Lung (tissue), 12 donors: ENCODE measurements around the gene NUBP2. TPM values are rescaled to one million over a fixed set of nuclear protein-coding genes. Genes with fewer than 3 reads are reported as not detected.

Experiments used
- ATAC-seq: fragments of 200-7000 bp; cut with Tn5 transposase; one replicate; pipeline ENCODE4 v1.9.1; 2020; ENCODE audit warnings: moderate number of reproducible peaks; ENCODE audit not compliant: insufficient read depth, low FRiP score
- DNase-seq, 3 donors: peaks; one replicate each; pipeline ENCODE4 v3.0.0-alpha.2; 2013 to 2017
- H3K27ac ChIP-seq, 2 donors: one replicate each; pipeline ENCODE4 v1.5.1; 2013; ENCODE audit warnings: mild to moderate bottlenecking in 2 of 2, moderate library complexity in 2 of 2, control low read depth in 1 of 2, inconsistent platforms in 1 of 2, low read depth in 1 of 2, low read length in 1 of 2
- H3K27me3 ChIP-seq, 3 donors: one replicate each; pipeline ENCODE4 v1.5.1; 2013; ENCODE audit warnings: low read length in 2 of 3; ENCODE audit not compliant: control insufficient read depth in 3 of 3, insufficient read depth in 3 of 3
- H3K36me3 ChIP-seq, 4 donors: one replicate each; pipeline ENCODE4 v1.5.1; 2013; ENCODE audit warnings: low read length in 4 of 4, mild to moderate bottlenecking in 1 of 4, moderate library complexity in 1 of 4; ENCODE audit not compliant: control insufficient read depth in 4 of 4, insufficient read depth in 4 of 4
- H3K4me1 ChIP-seq, 5 donors: one replicate each; pipeline ENCODE4 v1.5.1; 2013; ENCODE audit warnings: low read length in 5 of 5, mild to moderate bottlenecking in 2 of 5, moderate library complexity in 1 of 5; ENCODE audit not compliant: control insufficient read depth in 5 of 5, insufficient read depth in 5 of 5
- H3K4me3 ChIP-seq: one replicate; pipeline ENCODE4 v1.5.1; 2013; ENCODE audit warnings: mild to moderate bottlenecking, control low read depth, moderate library complexity
- H3K9ac ChIP-seq, 2 donors: one replicate each; pipeline ENCODE4 v1.5.1; 2013; ENCODE audit warnings: low read length in 2 of 2, control low read depth in 1 of 2; ENCODE audit not compliant: insufficient read depth in 1 of 2
- H3K9me3 ChIP-seq, 4 donors: one replicate each; pipeline ENCODE4 v1.5.1; 2013; ENCODE audit warnings: low read length in 3 of 4, mild to moderate bottlenecking in 1 of 4, moderate library complexity in 1 of 4; ENCODE audit not compliant: control insufficient read depth in 4 of 4, insufficient read depth in 3 of 4
- CTCF ChIP-seq: IDR thresholded peaks from 2 replicates; pipeline ENCODE4 v1.5.1; 2012; ENCODE audit warnings: mild to moderate bottlenecking; ENCODE audit errors: control extremely low read depth, extremely low read depth
- WGBS, 2 donors: extraction: QIAGEN DNeasy Blood & Tissue Kit; methylation state at CpG; one replicate each; pipeline ENCODE4 v1.1.7; 2013; 5-methylcytosine and 5-hydroxymethylcytosine counted together
- polyA plus RNA-seq, 2 donors: library from polyadenylated mRNA; stranded (reverse); fragments of 200-250 nt; gene quantifications; one replicate each; pipeline ENCODE4 v1.2.1, GENCODE V29; 2013
- total RNA-seq, 2 donors: library from RNA; depleted of rRNA in 1 of 2; stranded (reverse); fragments of >200 nt in 1 of 2; gene quantifications; one replicate each; pipeline ENCODE4 v1.2.1, GENCODE V29; 2014 to 2021
- donor health status: control.
- donor health status: control.
- donor health status: Bipolar disorder and iron deficiency.
- donor health status: healthy.
- donor health status: DM: yes; HTN: yes; CAD: no.

The NUBP2 gene
- total and polyA plus RNA-seq, 4 donors, result 38.9 to 70.2 (median 65.6) TPM

GRCh38 chr16:1781758-1782407 is 877 bp upstream of the NUBP2 start:
- no peak for TF ChIP-seq CTCF
- WGBS, 2 donors, result 0 to 1% methylated on average over 56 to 70 of the region's 70 CpGs
- Histone ChIP-seq H3K4me3 (peak overlapping the region; percentile 81), H3K36me3 (peaks cover 0 to 36% (median 11%) of the 10 kb centered on the region in 4 donors), H3K27me3 (no peaks in the 10 kb centered on the region), H3K9ac (no peak overlapping the region), H3K9me3 (no peaks in the 10 kb centered on the region), H3K4me1 (peaks cover 0 to 14% (median 6%) of the 10 kb centered on the region in 5 donors), H3K27ac (peak overlapping the region; percentile 78 to 93)
- DNase-seq (no peak), ATAC-seq (peak; percentile 6)

- DNase-seq, result peak in 1 of 3 donors; percentile 11
Observed at GRCh38 chr16:1784977-1785845, 2.5 kb downstream of the NUBP2 start.

GRCh38 chr16:1785846-1786170 is 3.0 kb downstream of the NUBP2 start:
- H3K36me3 ChIP-seq, result peaks cover 0 to 47% (median 2%) of the 10 kb centered on the region in 4 donors
- DNase-seq, result no peak
- 92 to 93% methylated on average over 14 of the region's 14 CpGs for WGBS, 2 donors
- peaks cover 0 to 14% (median 6%) of the 10 kb centered on the region in 5 donors for H3K4me1 ChIP-seq
- TF ChIP-seq CTCF, result no peak
- ATAC-seq, result no peak
- no peaks in the 10 kb centered on the region for H3K27me3 ChIP-seq
- no peaks in the 10 kb centered on the region for H3K9me3 ChIP-seq
- H3K4me3 ChIP-seq, result no peak overlapping the region
- H3K9ac ChIP-seq, result no peak overlapping the region
- H3K27ac ChIP-seq, result no peak overlapping the region

More at GRCh38 chr16:1784977-1785845, 2.5 kb downstream of the NUBP2 start:
- no peak for TF ChIP-seq CTCF
- Histone ChIP-seq H3K9me3 (no peaks in the 10 kb centered on the region), H3K4me3 (no peak overlapping the region), H3K36me3 (peaks cover 0 to 43% (median 4%) of the 10 kb centered on the region in 4 donors), H3K9ac (no peak overlapping the region), H3K27ac (no peak overlapping the region), H3K27me3 (no peaks in the 10 kb centered on the region), H3K4me1 (peaks cover 0 to 14% (median 6%) of the 10 kb centered on the region in 5 donors)
- WGBS, 2 donors, result 93 to 95% methylated on average over 26 of the region's 26 CpGs
- no peak for ATAC-seq
